Adipocyte (in vitro differentiated cells): Measurements from ENCODE around the gene BRD3.

ENCODE experiments used
- DNase-seq: peaks from one replicate; pipeline ENCODE4 v3.0.0-alpha.2; 2015; ENCODE audit warnings: low read depth
- H3K27me3 ChIP-seq: replicated peaks from 2 replicates; pipeline ENCODE4 v1.7.0; 2013; ENCODE audit warnings: mild to moderate bottlenecking, low read length, moderate library complexity; ENCODE audit not compliant: control insufficient read depth, insufficient read depth
- H3K36me3 ChIP-seq: 2 replicates; pipeline ENCODE4 v1.7.0; 2013; ENCODE audit warnings: low read length, mild to moderate bottlenecking, moderate library complexity; ENCODE audit not compliant: control insufficient read depth, insufficient read depth, severe bottlenecking
- H3K4me1 ChIP-seq: 2 replicates; pipeline ENCODE4 v1.7.0; 2013; ENCODE audit warnings: mild to moderate bottlenecking, low read length, moderate library complexity; ENCODE audit not compliant: control insufficient read depth, insufficient read depth
- H3K4me3 ChIP-seq: 2 replicates; pipeline ENCODE4 v1.7.0; 2013; ENCODE audit warnings: mild to moderate bottlenecking, low read length, moderate library complexity
- H3K9ac ChIP-seq: 2 replicates; pipeline ENCODE4 v1.7.0; 2013; ENCODE audit warnings: mild to moderate bottlenecking, low read length, moderate library complexity
- H3K9me3 ChIP-seq: 2 replicates; pipeline ENCODE4 v1.7.0; 2013; ENCODE audit warnings: mild to moderate bottlenecking, low read length, moderate library complexity; ENCODE audit not compliant: control insufficient read depth

Gene BRD3

DNA sequence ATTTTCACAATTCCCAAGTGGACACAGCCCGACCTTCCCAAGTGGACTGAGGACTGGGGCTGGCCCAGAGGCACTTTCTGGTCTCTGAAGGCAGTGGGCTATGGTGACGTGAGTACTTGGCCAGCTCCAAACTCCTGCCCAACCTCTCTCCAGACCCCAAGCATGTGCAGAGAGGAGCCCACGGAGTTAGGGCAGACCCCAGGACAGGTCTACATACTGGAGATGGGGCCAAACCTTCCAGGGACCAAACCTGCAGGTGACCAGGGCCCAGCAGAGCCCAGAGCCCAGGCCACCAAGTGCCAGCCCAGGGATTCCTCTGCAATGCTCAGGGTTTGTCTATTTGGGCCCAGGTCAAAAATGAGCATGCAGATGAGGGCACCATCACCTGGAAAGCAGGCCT, 15.3 kb downstream of the BRD3 start:
- Histone ChIP-seq H3K27me3 (no peaks in the 10 kb centered on the region), H3K9ac (no peak overlapping the region), H3K4me1 (peaks cover 20% of the 10 kb centered on the region), H3K36me3 (peaks cover 52% of the 10 kb centered on the region), H3K4me3 (no peak overlapping the region), H3K9me3 (no peaks in the 10 kb centered on the region)
- DNase-seq, result no peak

DNA sequence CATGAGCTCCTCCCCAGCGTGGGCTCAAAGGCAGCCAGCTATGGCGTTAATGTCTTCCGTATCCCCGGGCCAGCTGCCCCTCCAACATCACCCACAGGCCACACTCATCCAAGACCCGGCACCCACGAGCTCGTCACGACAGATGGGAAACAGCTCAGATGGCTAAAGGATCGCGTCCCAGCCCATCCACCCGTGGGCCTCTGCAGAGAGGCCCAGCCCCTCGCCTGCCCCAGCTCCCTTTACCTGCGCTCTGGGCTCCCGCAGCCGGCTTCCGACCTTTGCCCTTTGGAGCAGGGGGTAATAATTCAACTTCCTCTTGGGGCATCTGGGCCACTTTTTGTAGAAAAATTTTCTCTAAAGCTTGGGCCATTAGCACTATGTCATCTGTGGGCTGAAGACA, 16.5 kb downstream of the BRD3 start:
- DNase-seq, result no peak
- H3K4me3 ChIP-seq, result no peak overlapping the region
- no peaks in the 10 kb centered on the region for H3K27me3 ChIP-seq
- H3K9me3 ChIP-seq, result no peaks in the 10 kb centered on the region
- peaks cover 16% of the 10 kb centered on the region for H3K4me1 ChIP-seq
- no peak overlapping the region for H3K9ac ChIP-seq
- peaks cover 58% of the 10 kb centered on the region for H3K36me3 ChIP-seq

DNA sequence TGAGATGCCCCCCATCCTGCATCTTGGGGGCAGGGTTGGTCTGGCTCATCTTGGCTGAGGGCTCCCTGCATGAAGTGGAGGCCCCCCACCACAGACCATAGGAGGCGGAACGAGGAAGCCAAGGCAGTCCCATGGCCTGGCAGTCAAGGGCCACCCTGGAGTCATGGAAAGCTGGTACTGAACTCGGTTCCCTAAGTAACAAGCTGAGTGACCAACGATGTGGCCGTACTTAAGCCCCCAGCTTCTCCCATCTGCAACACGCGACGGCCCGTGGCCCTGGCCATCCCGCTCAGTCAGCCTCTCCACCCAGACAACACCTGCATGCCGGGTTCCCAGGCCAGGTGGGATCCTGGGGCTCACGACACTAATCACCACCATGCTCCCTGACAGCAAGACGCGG, 17.1 kb downstream of the BRD3 start:
- Histone ChIP-seq H3K36me3 (peaks cover 62% of the 10 kb centered on the region), H3K9ac (no peak overlapping the region), H3K4me1 (peaks cover 10% of the 10 kb centered on the region), H3K4me3 (no peak overlapping the region), H3K9me3 (no peaks in the 10 kb centered on the region), H3K27me3 (no peaks in the 10 kb centered on the region)
- no peak for DNase-seq

- peaks cover 70% of the 10 kb centered on the region for H3K36me3 ChIP-seq
- no peaks in the 10 kb centered on the region for H3K27me3 ChIP-seq
- no peak overlapping the region for H3K4me3 ChIP-seq
- H3K9me3 ChIP-seq, result no peaks in the 10 kb centered on the region
- DNase-seq, result no peak
- H3K9ac ChIP-seq, result no peak overlapping the region
- peaks cover 2% of the 10 kb centered on the region for H3K4me1 ChIP-seq
Observed at GRCh38 chr9:134049772-134050588, 17.8 kb downstream of the BRD3 start.

GRCh38 chr9:134049236-134049635, 18.6 kb downstream of the BRD3 start:
- DNase-seq, result no peak
- Histone ChIP-seq H3K4me3 (no peak overlapping the region), H3K9ac (no peak overlapping the region), H3K36me3 (peaks cover 76% of the 10 kb centered on the region), H3K27me3 (no peaks in the 10 kb centered on the region), H3K9me3 (no peaks in the 10 kb centered on the region), H3K4me1 (no peaks in the 10 kb centered on the region)

DNA sequence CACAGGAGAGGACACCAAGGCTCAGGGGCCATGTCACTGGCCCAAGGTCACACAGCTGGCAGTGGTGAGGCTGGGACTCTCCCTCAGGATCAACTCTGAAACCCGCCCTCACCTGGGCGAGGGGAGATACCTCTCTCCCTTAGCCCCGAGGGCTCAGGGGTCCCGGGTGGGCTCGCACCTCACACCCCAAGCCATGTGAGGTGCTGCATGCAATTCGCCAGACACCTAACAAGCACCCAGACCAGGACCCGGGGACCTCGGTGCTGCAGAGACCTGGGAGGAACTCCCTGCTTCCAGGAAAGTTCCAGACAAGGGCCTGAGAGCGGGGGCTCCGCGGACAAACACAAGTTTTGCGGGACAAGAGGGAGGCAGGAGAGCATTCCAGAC, 19.3 kb downstream of the BRD3 start:
- Histone ChIP-seq H3K4me1 (no peaks in the 10 kb centered on the region), H3K36me3 (peaks cover 81% of the 10 kb centered on the region), H3K9me3 (no peaks in the 10 kb centered on the region), H3K9ac (no peak overlapping the region), H3K27me3 (no peaks in the 10 kb centered on the region), H3K4me3 (no peak overlapping the region)
- no peak for DNase-seq

DNA sequence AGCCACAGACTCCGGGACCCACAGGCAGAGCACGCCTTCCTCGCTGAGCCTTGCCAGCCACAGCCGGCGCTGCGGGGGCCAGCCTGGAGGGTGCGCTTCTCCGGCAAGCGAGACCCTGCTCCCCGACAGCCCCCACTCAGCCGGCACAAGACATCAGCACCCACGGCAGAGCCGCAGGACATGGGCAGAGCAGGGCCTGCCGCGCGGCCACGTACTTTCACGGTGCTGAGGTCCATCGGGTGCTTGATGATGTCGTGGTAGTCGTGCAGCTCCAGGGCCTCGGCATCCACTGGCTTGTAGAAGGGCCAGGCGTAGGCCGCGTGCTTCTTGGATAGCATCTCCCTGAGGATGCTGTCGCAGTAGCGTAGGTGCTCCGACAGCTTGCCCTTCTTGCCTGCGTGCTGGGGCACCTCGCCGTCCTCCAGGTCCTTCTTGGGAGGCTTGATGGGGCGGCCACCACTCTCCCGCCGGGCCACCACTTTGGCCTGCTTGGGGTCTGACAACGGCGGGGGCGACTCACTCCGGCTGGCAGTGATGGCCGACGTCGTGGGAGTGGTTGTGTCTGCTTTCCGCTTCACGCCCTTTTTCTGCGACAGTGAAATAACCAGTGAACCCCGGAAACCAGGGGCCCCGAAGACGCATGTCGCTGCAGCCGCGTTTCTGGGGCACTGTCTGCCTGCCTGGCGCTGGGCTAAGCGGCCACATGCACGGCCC, 19.8 kb downstream of the BRD3 start:
- H3K36me3 ChIP-seq, result peaks cover 80% of the 10 kb centered on the region
- H3K4me1 ChIP-seq, result no peaks in the 10 kb centered on the region
- H3K9ac ChIP-seq, result no peak overlapping the region
- no peaks in the 10 kb centered on the region for H3K9me3 ChIP-seq
- no peaks in the 10 kb centered on the region for H3K27me3 ChIP-seq
- no peak for DNase-seq
- no peak overlapping the region for H3K4me3 ChIP-seq

DNA sequence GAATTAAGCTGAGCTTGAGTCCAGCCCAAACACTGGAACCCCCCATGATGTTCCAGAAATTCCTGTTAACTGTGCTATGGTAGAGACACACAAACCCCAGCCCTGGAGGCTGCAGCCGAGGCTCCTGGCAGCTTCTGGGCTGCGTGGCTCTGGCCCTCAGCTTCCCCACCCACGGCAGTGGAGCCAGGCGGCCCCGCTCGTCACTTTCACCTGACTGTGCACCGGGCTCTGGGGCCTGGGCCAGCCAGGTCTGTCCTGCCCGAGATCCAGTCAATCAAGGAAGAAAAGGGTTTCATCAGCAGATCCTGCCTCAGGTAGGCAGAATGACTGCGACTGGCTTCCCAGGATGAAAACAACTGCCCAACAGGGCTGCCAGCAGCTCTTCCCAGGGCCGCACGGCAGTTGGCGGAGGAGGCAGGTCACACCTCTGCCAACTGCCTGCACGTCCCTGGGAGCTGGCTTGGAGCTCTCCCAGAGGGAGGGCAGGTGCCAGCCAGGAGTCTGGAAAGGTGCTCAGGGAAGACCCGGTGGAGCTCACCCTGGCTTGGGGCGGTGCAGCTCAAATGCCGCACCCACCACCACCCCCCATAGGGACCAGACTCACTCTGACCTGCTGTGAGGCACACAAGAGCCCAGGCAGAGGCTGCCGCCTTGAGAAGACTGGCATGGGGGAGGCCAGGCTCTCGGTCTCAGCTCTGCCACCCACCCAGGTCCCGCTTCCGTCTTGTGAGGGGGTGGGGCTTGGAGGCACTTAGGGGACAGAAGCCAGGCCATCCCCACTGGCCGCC, 20.7 kb downstream of the BRD3 start:
- DNase-seq, result no peak
- Histone ChIP-seq H3K27me3 (no peaks in the 10 kb centered on the region), H3K9ac (no peak overlapping the region), H3K36me3 (peaks cover 75% of the 10 kb centered on the region), H3K9me3 (no peaks in the 10 kb centered on the region), H3K4me1 (no peaks in the 10 kb centered on the region), H3K4me3 (no peak overlapping the region)

DNA sequence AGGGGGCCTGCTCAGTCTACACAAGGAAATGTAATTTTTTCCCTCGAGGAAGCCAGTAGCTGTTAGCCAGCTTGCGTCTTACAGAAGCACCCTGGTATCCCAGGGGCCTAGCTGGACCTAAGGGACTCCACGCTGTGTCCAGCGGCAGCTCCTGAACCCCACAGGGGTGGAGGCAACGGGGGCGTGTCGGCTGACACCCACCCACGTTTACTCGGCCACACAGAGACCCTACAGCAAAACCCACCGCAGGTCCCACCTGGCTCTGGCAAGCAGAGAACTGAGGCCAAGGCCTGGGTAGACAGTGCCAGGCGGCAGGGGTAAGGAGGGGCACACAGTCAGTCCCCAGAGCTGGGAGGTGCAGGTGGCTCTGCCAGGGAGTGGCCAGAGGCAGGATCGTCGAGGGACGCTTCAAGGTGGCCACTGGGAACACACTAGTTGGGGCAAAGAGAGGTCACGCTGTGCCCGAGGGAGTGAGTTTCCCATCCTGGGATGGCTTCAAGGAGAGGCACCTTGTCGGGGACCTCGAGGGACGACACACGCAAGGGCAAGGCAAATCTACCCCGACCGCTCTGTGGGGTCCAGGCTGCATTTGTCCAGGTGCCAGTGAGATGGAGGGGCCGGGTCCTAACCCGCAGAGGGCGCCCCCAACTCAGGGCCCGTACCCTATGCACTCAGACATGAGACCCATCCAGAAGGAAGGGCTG, 21.8 kb downstream of the BRD3 start:
- Histone ChIP-seq H3K9ac (no peak overlapping the region), H3K36me3 (peaks cover 68% of the 10 kb centered on the region), H3K27me3 (no peaks in the 10 kb centered on the region), H3K9me3 (no peaks in the 10 kb centered on the region), H3K4me1 (peaks cover 8% of the 10 kb centered on the region), H3K4me3 (no peak overlapping the region)
- DNase-seq, result no peak

GRCh38 chr9:134044944-134045343, 22.9 kb downstream of the BRD3 start:
- Histone ChIP-seq H3K9me3 (no peaks in the 10 kb centered on the region), H3K4me1 (peaks cover 14% of the 10 kb centered on the region), H3K9ac (no peak overlapping the region), H3K27me3 (no peaks in the 10 kb centered on the region), H3K4me3 (no peak overlapping the region), H3K36me3 (peaks cover 59% of the 10 kb centered on the region)
- DNase-seq, result no peak

DNA sequence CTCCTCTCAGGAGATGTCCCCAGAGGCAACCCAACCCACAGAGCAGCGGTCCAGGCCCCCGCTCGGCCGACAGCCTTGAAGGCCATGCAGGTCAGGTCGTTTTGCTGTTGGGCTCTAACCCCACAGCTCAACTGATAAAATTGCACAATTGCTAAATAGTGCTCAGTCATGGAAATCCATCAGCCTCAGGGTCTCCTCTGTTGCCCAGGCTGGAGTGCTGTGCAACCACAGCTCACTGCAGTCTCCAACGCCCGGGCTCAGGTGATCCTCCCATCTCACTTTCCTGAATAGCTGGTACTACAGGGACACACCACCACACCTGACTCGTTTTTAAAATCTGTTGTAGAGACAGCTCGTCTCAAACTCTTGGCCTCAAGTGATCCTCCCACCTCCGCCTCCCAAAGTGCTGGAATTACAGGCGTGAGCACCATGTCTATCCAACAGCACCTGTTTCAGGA, 24.3 kb downstream of the BRD3 start:
- no peak overlapping the region for H3K9ac ChIP-seq
- H3K4me1 ChIP-seq, result peaks cover 20% of the 10 kb centered on the region
- H3K27me3 ChIP-seq, result no peaks in the 10 kb centered on the region
- no peak overlapping the region for H3K4me3 ChIP-seq
- peaks cover 54% of the 10 kb centered on the region for H3K36me3 ChIP-seq
- DNase-seq, result no peak
- no peaks in the 10 kb centered on the region for H3K9me3 ChIP-seq
